NCI-H774 (cell line): Measurements from ENCODE around the gene ZNF577.
"Not testable (repeated sequence)": the region's sequence is repeated elsewhere in the genome, so short reads cannot be mapped to it uniquely, and the experiment has no call there.

ENCODE experiments used
- DNase-seq: peaks from one replicate; lab custom pipeline; 2025; lab: John Stamatoyannopoulos, UW

The ZNF577 gene

GRCh38 chr19:51887522-51888498 is at the start of gene ZNF577:
ZNF577 (minus strand) TSS chr19:51887951; CDS start chr19:51880382, 7,569 bp downstream.
- DNase-seq: no peak

- no peak for DNase-seq
Measured at GRCh38 chr19:51931921-51932320, 44.2 kb upstream of the ZNF577 start.

- no peak for DNase-seq
Measured at GRCh38 chr19:51927859-51928258, 40.1 kb upstream of the ZNF577 start.

- peak; percentile 88 for DNase-seq
Measured at GRCh38 chr19:51926784-51927741, 39.3 kb upstream of the ZNF577 start, which contains the start of gene ZNF613. ZNF613 (plus strand) TSS chr19:51927472; CDS start chr19:51936221, 8,749 bp downstream.

GRCh38 chr19:51926426-51926783 is 38.7 kb upstream of the ZNF577 start:
- no peak for DNase-seq

- no peak for DNase-seq
Measured at GRCh38 chr19:51921949-51922348, 34.2 kb upstream of the ZNF577 start.

- DNase-seq: no peak
Measured at GRCh38 chr19:51919606-51920005, 31.9 kb upstream of the ZNF577 start.

GRCh38 chr19:51916167-51916566 is 28.4 kb upstream of the ZNF577 start:
- DNase-seq: no peak

GRCh38 chr19:51915324-51915867 is 27.6 kb upstream of the ZNF577 start:
- DNase-seq: no peak

- DNase-seq: not testable (repeated sequence)
Measured at GRCh38 chr19:51907981-51908380, 20.2 kb upstream of the ZNF577 start.

GRCh38 chr19:51906108-51906507 is 18.4 kb upstream of the ZNF577 start:
- DNase-seq: not testable (repeated sequence)

- DNase-seq: not testable (repeated sequence)
Measured at GRCh38 chr19:51905639-51906038, 17.9 kb upstream of the ZNF577 start.

GRCh38 chr19:51905206-51905605 is 17.5 kb upstream of the ZNF577 start:
- no peak for DNase-seq

GRCh38 chr19:51904331-51905165 is 16.8 kb upstream of the ZNF577 start, which contains the start of gene ZNF649:
ZNF649 (minus strand) TSS chr19:51905017; CDS start chr19:51900107, 4,910 bp downstream.
- peak; percentile 83 for DNase-seq

GRCh38 chr19:51903192-51903591 is 15.4 kb upstream of the ZNF577 start:
- DNase-seq: no peak

- DNase-seq: no peak
Measured at GRCh38 chr19:51901860-51902259, 14.1 kb upstream of the ZNF577 start.

- no peak for DNase-seq
Measured at GRCh38 chr19:51891193-51891747, 3.5 kb upstream of the ZNF577 start.

- DNase-seq: no peak
Measured at GRCh38 chr19:51889934-51890333, 2.2 kb upstream of the ZNF577 start.

- no peak for DNase-seq
Measured at GRCh38 chr19:51884713-51885112, 3.0 kb downstream of the ZNF577 start.

- no peak for DNase-seq
Measured at GRCh38 chr19:51882518-51882917, 5.2 kb downstream of the ZNF577 start.

- DNase-seq: no peak
Measured at GRCh38 chr19:51873097-51873496, 14.7 kb downstream of the ZNF577 start.
